ENCODE measurements around the gene BTBD9. TPM values are rescaled to one million over a fixed set of nuclear protein-coding genes. Genes with fewer than 3 reads are reported as not detected.
A peak's percentile ranks its signal among the peaks of the same experiment; 100 is the strongest.

BTBD9 gene
- total and polyA plus RNA-seq, 9 of the 15 experiments (the other 6 are each of a cell fraction or from before 2014, with no cell fraction given): 0.08 to 1.6 (median 0.58) TPM

- no peak for TF ChIP-seq KLF6 (CRISPR knock-in tag; IDR thresholded peaks at IDR 0.05; ENCODE audit: borderline replicate concordance)
- peak; percentile 81 for TF ChIP-seq SMARCE1 (IDR thresholded peaks at IDR 0.05)
- no peak for TF ChIP-seq SNAPC5 (CRISPR knock-in tag; IDR thresholded peaks at IDR 0.05)
- no peak for TF ChIP-seq E2F1 (CRISPR knock-in tag; IDR thresholded peaks at IDR 0.05)
- TF ChIP-seq HDAC2 (IDR thresholded peaks at IDR 0.05): peak; percentile 58; the same call in 1 of the 2 replicates
Measured at GRCh38 chr6:38578075-38578474, 61.7 kb downstream of the BTBD9 start (continued).

- H3K4me1 ChIP-seq (replicated peaks in 1 of 2; ENCODE audit: control insufficient read depth in 2 of 2, insufficient read depth in 2 of 2, low read length in 2 of 2): peaks cover 0 to 44% of the 10 kb centered on the region in 2 experiments; a peak in 3 of 5 replicates
- in situ Hi-C loops (cut with MboI) (no loop called here), intact Hi-C loops (cut with micrococcal nuclease) (no loop called here)
- no peaks in the 10 kb centered on the region for H3K36me3 ChIP-seq (ENCODE audit: control insufficient read depth, insufficient read depth, low read length)
- ATAC-seq: no peak
- no peaks in the 10 kb centered on the region for H3K27me3 ChIP-seq (ENCODE audit: control insufficient read depth in 2 of 2, insufficient read depth in 2 of 2, low read length in 2 of 2)
- DNase-seq (ENCODE audit: extremely low read depth in 1 of 4, low spot score in 3 of 4): no peak
- FAIRE-seq: no peak
- ChIA-PET POLR2A (no interaction called here), CTCF (ENCODE audit: low intra/inter-chr PET ratio) (no interaction called here)
- BruUV-seq (replicated peaks): no TSS peak
- no peaks in the 10 kb centered on the region for H4K20me1 ChIP-seq (replicated peaks; ENCODE audit: control insufficient read depth, insufficient read depth, low read length)
- H3K9ac ChIP-seq (ENCODE audit: insufficient read depth in 1 of 2, low read depth in 2 of 2, low read length in 2 of 2): no peak overlapping the region
- no peaks in the 10 kb centered on the region for H3K9me3 ChIP-seq (replicated peaks; ENCODE audit: control insufficient read depth, insufficient read depth, low read depth, low read length)
- H2AFZ ChIP-seq (ENCODE audit: low read depth, low read length): no peak overlapping the region; the same call in 1 of the 2 replicates
- no peak overlapping the region for H3K27ac ChIP-seq (ENCODE audit: extremely low read depth, low read depth, low read length)
- 17% methylated on average over 2 of the region's 2 CpGs for WGBS (ENCODE audit: insufficient coverage, low coverage, missing lambda C conversion rate)
- TF ChIP-seq NFRKB (IDR thresholded peaks at IDR 0.05; ENCODE audit: low read depth) (no peak), HMG20A (CRISPR knock-in tag; conservative IDR thresholded peaks at IDR 0.05) (no peak), PURB (CRISPR knock-in tag; IDR thresholded peaks at IDR 0.05; ENCODE audit: low read depth) (no peak), TSC22D4 (tag; IDR thresholded peaks at IDR 0.05) (no peak), PTTG1 (tag; IDR thresholded peaks at IDR 0.05; ENCODE audit: low read depth) (no peak), BCLAF1 (IDR thresholded peaks at IDR 0.05; ENCODE audit: borderline replicate concordance in 1 of 2, control insufficient read depth in 1 of 2, low read depth in 2 of 2, low read length in 1 of 2) (no peak), UBTF (IDR thresholded peaks at IDR 0.05; ENCODE audit: borderline replicate concordance in 1 of 2, low read depth in 2 of 2, low read length in 2 of 2) (no peak), ARNT (IDR thresholded peaks at IDR 0.05) (no peak)
- H3K79me2 ChIP-seq (ENCODE audit: control insufficient read depth, insufficient read depth, low read length): no peaks in the 10 kb centered on the region
- no peaks in the 10 kb centered on the region for H3K9me1 ChIP-seq (ENCODE audit: control insufficient read depth, insufficient read depth, low read length)
- no peak overlapping the region for H3K4me3 ChIP-seq
- H3K4me2 ChIP-seq (ENCODE audit: insufficient read depth, low read length): peak overlapping the region; percentile 59; the same call in 1 of the 2 replicates
Measured at GRCh38 chr6:38577492-38577891, 62.2 kb downstream of the BTBD9 start.
